Measurements from ENCODE around the gene KIAA0040.
"Not testable (repeated sequence)": the region's sequence is repeated elsewhere in the genome, so short reads cannot be mapped to it uniquely, and the experiment has no call there.

KIAA0040 gene

DNA sequence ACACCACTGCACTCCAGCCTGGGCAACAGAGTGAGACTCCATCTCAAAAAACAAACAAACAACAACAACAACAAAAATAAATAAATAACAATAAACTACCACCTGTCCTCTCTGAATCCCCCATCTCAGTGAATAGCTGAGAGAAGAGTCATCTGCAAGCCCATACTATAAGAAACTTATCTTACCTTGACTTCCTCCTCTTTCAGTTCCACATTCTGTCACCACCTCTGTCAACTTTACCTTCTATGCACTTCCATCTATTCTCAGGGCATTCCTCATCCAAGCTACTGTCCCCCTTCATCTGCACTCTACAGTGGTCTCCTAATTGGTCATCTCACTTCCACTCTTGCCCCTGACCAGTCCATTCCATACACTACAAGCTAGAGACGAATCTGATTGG lies 58.1 kb downstream of the KIAA0040 start:
- DNase-seq (ENCODE audit: low spot score): no peak

DNA sequence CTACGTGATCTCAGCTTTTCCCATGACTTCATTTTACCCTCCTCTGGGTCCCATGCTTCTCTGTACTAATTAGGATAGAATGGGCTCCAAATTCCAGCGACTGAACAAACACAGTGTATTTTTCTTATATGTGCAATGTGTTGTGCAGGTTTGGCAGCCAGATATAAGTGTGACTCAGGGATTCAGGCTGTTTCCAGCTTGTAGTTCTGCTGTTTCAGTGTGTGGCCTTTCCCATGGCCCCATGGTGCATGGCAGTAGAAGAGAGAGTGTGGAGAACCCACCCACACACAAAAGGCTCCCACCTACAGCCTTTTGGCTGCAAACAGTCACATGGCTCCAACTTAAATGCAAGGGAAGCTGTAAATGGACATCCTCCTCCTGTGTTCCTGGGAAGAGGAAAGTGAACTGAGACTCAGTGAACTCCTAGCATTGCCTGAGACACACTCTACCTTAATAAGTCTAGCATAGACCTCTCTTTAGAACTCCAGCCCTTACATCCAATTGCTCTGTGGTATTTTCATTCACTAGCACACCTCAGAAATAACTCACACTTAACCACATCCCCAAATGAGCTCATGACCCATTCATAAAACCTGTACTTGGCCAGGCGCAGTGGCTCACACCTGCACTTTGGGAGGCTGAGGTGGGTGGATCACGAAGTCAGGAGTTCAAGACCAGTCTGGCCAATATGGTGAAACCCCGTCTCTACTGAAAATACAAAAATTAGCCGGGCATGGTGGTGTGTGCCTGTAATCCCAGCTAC lies 58.7 kb downstream of the KIAA0040 start:
- DNase-seq (ENCODE audit: low spot score): no peak

GRCh38 chr1:175132436-175132835 lies 60.1 kb downstream of the KIAA0040 start:
- DNase-seq (ENCODE audit: low spot score): no peak

GRCh38 chr1:175131095-175131494 lies 61.5 kb downstream of the KIAA0040 start:
- no peak for DNase-seq (ENCODE audit: low spot score)

- DNase-seq (ENCODE audit: low spot score): no peak
Measured at GRCh38 chr1:175130649-175131045, 61.9 kb downstream of the KIAA0040 start.

GRCh38 chr1:175129997-175130648 lies 62.5 kb downstream of the KIAA0040 start:
- peak; percentile 8 for DNase-seq (ENCODE audit: low spot score)

GRCh38 chr1:175129644-175129996 lies 63.0 kb downstream of the KIAA0040 start:
- DNase-seq (ENCODE audit: low spot score): no peak

DNA sequence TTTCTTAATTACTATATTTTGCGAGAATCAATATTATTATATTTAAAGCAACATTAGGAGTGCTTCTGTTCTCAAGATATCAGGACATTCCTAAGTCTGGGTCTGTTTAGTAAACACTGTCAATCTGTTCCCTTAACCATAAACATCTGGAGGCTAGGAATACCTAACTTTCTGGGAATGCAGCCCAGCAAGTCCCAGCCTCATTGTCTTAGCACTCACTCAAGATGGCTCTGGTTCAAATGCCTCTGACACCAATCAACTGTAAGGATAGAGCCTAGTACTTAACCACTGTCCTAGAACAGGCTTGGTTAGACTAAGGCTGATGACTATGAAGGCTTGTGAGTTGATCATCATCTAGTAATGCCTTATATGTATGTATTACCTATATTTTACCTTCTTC lies 63.4 kb downstream of the KIAA0040 start:
- no peak for DNase-seq (ENCODE audit: low spot score)

DNA sequence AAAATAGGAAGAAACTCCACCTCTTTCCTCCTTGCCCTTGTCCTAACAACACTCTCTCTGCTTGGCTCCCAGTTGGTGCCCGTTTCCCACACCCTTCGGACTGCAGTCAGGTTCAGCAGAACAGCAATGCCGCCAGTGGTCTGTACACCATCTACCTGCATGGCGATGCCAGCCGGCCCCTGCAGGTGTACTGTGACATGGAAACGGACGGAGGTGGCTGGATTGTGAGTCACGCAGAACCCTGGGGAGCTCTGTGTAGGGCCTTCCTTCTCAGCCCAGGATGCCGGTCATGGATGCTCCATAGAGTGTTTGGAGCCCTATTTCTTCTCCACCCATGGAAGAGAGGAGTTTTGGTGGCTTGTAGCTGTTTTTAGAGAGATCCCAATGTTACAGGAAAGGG lies 64.1 kb downstream of the KIAA0040 start:
- no peak for DNase-seq (ENCODE audit: low spot score)

GRCh38 chr1:175127565-175127964 lies 65.0 kb downstream of the KIAA0040 start:
- no peak for DNase-seq (ENCODE audit: low spot score)

DNA sequence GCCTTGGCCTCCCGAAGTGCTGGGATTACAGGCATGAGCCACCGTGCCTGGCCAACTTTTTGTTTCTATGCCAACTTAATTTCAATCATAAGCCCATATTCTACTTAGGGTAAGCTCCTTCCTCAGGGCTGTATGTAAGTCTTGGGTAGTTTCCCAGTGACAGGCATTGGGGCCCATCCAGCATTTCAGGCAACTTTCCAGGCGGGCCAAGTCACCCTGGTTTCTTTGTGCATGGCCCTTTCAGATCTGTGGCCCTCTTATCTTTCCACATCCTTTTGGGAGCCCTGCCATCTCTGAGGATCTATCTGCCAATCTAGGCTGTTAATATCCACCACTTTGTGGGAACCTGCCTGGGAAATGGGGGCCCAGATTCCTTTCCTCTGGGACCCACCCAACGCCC lies 66.2 kb downstream of the KIAA0040 start:
- no peak for DNase-seq (ENCODE audit: low spot score)

DNA sequence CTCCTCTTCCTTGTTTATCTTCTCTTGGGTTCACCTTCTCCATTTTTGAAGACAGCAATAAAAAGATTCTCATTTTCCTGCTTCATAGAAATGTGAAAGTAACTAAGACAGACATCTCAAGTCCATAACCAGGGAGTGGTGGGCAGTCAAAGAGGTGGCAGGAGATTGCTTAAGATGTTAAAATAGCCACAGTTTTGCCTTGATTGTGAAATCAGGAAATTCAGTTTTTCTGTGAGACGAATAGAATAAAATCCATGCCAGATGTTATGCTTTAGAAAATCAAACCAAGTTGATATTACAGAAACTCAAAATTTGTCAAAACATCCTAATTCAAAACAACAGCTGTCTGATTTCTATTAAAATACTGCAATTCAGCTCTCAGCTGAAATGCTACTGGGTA lies 67.7 kb downstream of the KIAA0040 start:
- no peak for DNase-seq (ENCODE audit: low spot score)

GRCh38 chr1:175120511-175120910 lies 72.1 kb downstream of the KIAA0040 start:
- DNase-seq (ENCODE audit: low spot score): no peak

DNA sequence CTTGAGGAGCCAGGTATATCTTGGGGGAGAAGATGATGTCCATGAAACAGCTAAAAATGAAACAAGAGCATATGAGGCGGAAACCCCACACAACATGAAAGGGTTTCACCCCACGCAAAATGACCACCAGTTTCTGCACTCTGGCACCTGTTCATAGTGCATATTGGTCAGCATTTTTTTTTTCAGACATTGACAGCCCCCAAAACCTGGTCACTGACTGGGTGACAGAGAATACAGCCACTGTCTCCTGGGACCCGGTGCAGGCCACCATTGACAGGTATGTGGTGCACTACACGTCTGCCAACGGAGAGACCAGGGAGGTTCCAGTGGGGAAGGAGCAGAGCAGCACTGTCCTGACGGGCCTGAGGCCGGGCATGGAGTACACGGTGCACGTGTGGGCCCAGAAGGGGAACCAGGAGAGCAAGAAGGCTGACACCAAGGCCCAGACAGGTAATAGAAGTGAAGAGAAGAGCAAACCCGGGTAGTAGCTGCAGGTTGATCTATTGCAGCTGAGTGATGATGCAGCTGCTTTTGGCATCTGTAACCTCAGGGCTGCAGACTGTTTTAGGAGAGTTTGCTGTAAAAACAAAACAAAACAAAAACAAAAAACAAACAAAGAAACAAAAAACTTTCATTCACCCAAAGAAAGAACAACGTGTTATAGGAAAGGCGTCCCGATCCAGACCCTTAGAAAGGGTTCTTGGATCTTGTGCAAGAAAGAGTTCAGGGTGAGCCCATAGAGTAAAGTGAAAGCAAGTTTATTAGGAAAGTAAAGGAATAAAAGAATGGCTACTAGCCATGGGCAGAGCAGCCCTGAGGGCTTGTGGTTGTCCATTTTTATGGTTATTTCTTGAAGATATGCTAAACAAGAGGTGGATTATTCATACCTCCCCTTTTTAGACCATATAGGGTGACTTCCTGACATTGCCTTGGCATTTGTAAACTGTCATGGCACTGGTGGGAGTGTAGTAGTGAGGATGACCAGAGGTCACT lies 73.9 kb downstream of the KIAA0040 start:
- no peak for DNase-seq (ENCODE audit: low spot score)

DNA sequence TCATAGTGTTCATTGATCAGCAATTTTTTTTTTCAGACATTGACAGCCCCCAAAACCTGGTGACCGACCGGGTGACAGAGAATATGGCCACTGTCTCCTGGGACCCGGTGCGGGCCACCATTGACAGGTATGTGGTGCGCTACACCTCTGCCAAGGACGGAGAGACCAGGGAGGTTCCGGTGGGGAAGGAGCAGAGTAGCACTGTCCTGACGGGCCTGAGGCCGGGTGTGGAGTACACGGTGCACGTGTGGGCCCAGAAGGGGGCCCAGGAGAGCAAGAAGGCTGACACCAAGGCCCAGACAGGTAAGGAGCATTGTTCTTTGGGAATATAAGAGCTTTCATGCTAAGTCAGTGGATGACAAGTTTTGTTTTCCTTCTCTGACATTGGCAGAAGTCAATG lies 75.7 kb downstream of the KIAA0040 start:
- no peak for DNase-seq (ENCODE audit: low spot score)

DNA sequence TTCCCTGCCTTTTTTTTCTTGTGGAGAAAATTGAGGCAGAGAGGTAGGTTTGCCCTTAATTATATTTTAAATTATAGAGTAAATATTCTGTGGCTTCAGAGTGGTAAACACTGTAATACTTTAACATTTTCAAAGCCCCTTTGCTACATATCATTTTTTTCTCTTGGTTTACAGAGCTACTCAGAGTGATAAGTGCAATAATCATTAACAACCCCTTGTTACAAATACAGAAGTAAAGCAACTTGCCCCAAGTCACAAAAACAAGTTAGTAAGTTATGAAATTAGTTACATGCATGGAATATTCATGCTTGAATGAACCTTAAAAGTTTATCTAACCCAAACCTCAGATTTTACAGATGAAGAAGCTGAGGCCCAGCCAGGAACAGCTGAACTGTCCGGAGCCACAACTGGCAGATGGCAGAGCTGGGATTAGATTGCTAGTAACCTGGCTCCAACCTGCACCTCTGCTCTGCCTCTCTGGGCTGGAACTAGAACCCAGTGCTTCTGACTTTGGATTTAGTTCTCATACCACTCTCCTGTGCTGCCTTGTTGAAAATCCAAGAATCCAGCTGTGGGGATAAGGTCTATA lies 76.3 kb downstream of the KIAA0040 start:
- no peak for DNase-seq (ENCODE audit: low spot score)

GRCh38 chr1:175114996-175115395 lies 77.6 kb downstream of the KIAA0040 start:
- DNase-seq (ENCODE audit: low spot score): no peak

DNA sequence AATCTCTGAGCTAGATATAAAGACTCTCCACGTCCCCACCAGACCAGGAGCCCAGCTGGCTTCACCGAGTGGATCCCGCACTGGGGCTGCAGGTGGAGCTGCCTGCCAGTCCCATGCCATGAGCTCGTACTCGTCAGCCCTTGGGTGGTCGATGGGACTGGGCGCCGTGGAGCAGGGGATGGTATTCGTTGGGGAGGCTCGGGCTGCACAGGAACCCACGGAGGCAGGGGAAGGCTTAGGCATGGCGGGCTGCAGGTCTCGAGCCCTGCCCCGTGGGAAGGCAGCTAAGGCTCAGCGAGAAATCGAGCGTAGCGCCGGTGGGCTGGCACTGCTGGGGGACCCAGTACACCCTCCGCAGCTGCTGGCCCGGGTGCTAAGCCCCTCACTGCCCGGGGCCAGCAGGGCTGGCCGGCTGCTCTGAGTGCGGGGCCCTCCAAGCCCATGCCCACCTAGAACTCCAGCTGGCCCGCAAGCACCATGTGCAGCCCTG lies 84.2 kb downstream of the KIAA0040 start:
- not testable (repeated sequence) for DNase-seq (ENCODE audit: low spot score)

All from cerebellar cortex (tissue), 1 donor.